Neural crest cell (in vitro differentiated cells): ENCODE data around the gene SMIM45.

Experiments
- DNase-seq: peaks from one replicate; pipeline ENCODE4 v3.0.0; 2021; ENCODE audit warnings: low read depth, mixed read lengths, low spot score
- H3K27ac Mint-ChIP-seq: one replicate; pipeline ENCODE4 v1.8.0; 2021; ENCODE audit warnings: mild to moderate bottlenecking, mixed read lengths; ENCODE audit not compliant: unreplicated experiment
- H3K27me3 Mint-ChIP-seq: 2 replicates; pipeline ENCODE4 v1.8.0; 2021; ENCODE audit warnings: low read depth, mild to moderate bottlenecking, mixed read lengths
- H3K36me3 Mint-ChIP-seq: 2 replicates; pipeline ENCODE4 v1.8.0; 2021; ENCODE audit warnings: low read depth, mild to moderate bottlenecking, mixed read lengths
- H3K4me1 Mint-ChIP-seq: 2 replicates; pipeline ENCODE4 v1.8.0; 2021; ENCODE audit warnings: mixed read lengths
- H3K4me3 Mint-ChIP-seq: one replicate; pipeline ENCODE4 v1.8.0; 2021; ENCODE audit warnings: mild to moderate bottlenecking, mixed read lengths
- H3K9me3 Mint-ChIP-seq: 2 replicates; pipeline ENCODE4 v1.8.0; 2021; ENCODE audit warnings: mixed read lengths
- TF ChIP-seq, protein P1 (sequence below): fragments of 200-600 bp; sonication (generic); conservative IDR thresholded peaks from 2 replicates; pipeline ENCODE4 v1.5.0; 2021; ENCODE audit warnings: antibody characterized with exemption, mild to moderate bottlenecking

The SMIM45 gene

DNA sequence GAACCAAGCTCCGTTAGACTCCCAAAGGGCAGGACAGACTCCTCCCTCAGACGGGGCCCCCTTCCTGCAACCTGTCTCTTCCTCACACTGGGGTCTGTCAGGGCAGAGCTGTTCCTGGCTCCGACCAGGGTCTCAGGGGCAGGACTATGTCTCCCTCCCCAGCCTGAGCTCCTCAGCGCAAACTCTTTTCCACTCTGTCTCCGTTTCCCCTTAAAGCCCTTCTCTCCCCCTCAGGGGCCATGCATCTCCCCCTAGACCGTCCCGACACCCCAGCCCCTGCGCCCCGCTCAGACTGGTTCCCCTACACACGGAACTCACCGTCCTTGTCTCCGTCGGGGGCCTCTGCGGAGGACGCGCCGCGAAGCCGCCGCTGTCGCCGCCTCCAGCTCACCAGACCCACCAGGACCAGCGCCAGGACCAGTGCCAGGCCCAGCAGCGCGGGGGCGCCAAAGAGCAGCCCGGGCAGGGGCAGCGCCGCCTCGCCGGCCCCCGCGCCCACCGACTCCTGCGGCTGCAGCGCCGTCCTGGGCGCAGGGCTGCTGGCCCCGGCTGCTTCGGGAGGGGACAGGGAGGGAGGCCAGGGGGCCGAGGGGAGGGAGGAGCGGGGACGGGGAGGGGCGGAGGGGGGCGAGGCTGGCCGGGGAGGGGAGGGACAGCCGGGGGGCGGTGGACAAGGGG is 26.0 kb upstream of the SMIM45 start:
- Mint-ChIP-seq H3K27ac (no peak overlapping the region), H3K27me3 (peaks cover 67% of the 10 kb centered on the region), H3K36me3 (no peaks in the 10 kb centered on the region), H3K9me3 (no peaks in the 10 kb centered on the region), H3K4me3 (peak overlapping the region; percentile 65), H3K4me1 (peaks cover 20% of the 10 kb centered on the region)
- TF ChIP-seq, protein P1, sequence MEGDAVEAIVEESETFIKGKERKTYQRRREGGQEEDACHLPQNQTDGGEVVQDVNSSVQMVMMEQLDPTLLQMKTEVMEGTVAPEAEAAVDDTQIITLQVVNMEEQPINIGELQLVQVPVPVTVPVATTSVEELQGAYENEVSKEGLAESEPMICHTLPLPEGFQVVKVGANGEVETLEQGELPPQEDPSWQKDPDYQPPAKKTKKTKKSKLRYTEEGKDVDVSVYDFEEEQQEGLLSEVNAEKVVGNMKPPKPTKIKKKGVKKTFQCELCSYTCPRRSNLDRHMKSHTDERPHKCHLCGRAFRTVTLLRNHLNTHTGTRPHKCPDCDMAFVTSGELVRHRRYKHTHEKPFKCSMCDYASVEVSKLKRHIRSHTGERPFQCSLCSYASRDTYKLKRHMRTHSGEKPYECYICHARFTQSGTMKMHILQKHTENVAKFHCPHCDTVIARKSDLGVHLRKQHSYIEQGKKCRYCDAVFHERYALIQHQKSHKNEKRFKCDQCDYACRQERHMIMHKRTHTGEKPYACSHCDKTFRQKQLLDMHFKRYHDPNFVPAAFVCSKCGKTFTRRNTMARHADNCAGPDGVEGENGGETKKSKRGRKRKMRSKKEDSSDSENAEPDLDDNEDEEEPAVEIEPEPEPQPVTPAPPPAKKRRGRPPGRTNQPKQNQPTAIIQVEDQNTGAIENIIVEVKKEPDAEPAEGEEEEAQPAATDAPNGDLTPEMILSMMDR, result peak; percentile 73
- DNase-seq, result peak; percentile 61

- Mint-ChIP-seq H3K4me1 (peaks cover 20% of the 10 kb centered on the region), H3K27me3 (peaks cover 54% of the 10 kb centered on the region), H3K27ac (peak overlapping the region; percentile 78), H3K36me3 (no peaks in the 10 kb centered on the region), H3K4me3 (peak overlapping the region; percentile 83), H3K9me3 (no peaks in the 10 kb centered on the region)
- TF ChIP-seq, protein P1, result no peak
- DNase-seq, result no peak
Measured at GRCh38 chr22:41927813-41928212, 24.1 kb upstream of the SMIM45 start.

- Mint-ChIP-seq H3K36me3 (no peaks in the 10 kb centered on the region), H3K27ac (no peak overlapping the region), H3K9me3 (no peaks in the 10 kb centered on the region), H3K27me3 (peaks cover 45% of the 10 kb centered on the region), H3K4me1 (peaks cover 20% of the 10 kb centered on the region), H3K4me3 (peak overlapping the region; percentile 83)
- TF ChIP-seq, protein P1, result no peak
- no peak for DNase-seq
Measured at GRCh38 chr22:41928593-41929417, 23.1 kb upstream of the SMIM45 start.

GRCh38 chr22:41929418-41929810 is 22.5 kb upstream of the SMIM45 start:
- no peaks in the 10 kb centered on the region for H3K36me3 Mint-ChIP-seq
- TF ChIP-seq, protein P1, result no peak
- H3K27ac Mint-ChIP-seq, result no peak overlapping the region
- H3K4me1 Mint-ChIP-seq, result peaks cover 20% of the 10 kb centered on the region
- H3K9me3 Mint-ChIP-seq, result no peaks in the 10 kb centered on the region
- DNase-seq, result no peak
- peak overlapping the region; percentile 64 for H3K4me3 Mint-ChIP-seq
- H3K27me3 Mint-ChIP-seq, result peaks cover 40% of the 10 kb centered on the region

- no peaks in the 10 kb centered on the region for H3K9me3 Mint-ChIP-seq
- peaks cover 23% of the 10 kb centered on the region for H3K27me3 Mint-ChIP-seq
- peaks cover 16% of the 10 kb centered on the region for H3K4me1 Mint-ChIP-seq
- DNase-seq, result no peak
- H3K36me3 Mint-ChIP-seq, result no peaks in the 10 kb centered on the region
- TF ChIP-seq, protein P1, result no peak
- no peak overlapping the region for H3K27ac Mint-ChIP-seq
- peak overlapping the region; percentile 54 for H3K4me3 Mint-ChIP-seq
Measured at GRCh38 chr22:41931701-41932269, 20.2 kb upstream of the SMIM45 start.
